Gastrocnemius medialis (tissue), 4 donors: Measurements from ENCODE around the gene HBA1.

Experiments used
- CTCF ChIP-seq, 5 experiments: fragments of 450-650 bp in 3 of 5; fragments of 200-600 bp in 2 of 5; sonication (generic) in 2 of 5; IDR thresholded peaks in 4 of 5; conservative IDR thresholded peaks in 1 of 5; 1 replicate in 4 of 5; 2 replicates in 1 of 5; pipeline ENCODE4 v1.5.1; 2016 to 2019; ENCODE audit warnings: antibody characterized with exemption in 5 of 5, mild to moderate bottlenecking in 3 of 5, moderate library complexity in 3 of 5
- POLR2A ChIP-seq, 2 donors: fragments of 450-650 bp; IDR thresholded peaks; one replicate each; pipeline ENCODE4 v1.6.1; 2017; ENCODE audit warnings: antibody characterized with exemption in 2 of 2, mild to moderate bottlenecking in 2 of 2, moderate library complexity in 2 of 2

- TF ChIP-seq CTCF (IDR thresholded peaks at IDR 0.05 in 4 of 5, conservative IDR thresholded peaks at IDR 0.05 in 1 of 5) (no peak), POLR2A (IDR thresholded peaks at IDR 0.05) (no peak)
These were observed 33.4 kb upstream of the HBA1 start for GRCh38 chr16:143047-143446.
